ENCODE measurements around the gene LETM1.

Gene LETM1

DNA sequence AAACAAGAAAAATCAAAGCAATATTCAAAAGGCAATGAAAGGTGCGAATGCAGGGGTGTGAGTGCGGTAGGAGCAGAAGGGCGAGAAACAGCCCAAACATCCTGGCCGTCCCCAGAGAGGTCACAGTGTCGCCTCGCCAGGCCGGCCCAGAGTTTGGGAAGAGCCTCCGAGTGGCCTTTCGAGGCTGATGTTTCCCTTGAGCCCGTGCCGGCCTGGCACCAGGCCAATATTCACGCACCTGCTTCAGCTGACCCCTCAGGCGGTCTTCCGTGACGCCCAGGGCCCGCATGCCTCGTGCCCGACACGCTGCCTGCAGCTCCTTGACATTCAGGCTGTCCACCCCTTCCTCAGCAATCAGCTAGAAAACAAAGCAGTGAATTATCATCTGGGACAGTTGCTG, 30.6 kb downstream of the LETM1 start:
- no peaks in the 10 kb centered on the region for H3K27me3 ChIP-seq (ENCODE audit: insufficient read depth, low read length)
- H3K36me3 ChIP-seq (ENCODE audit: insufficient read depth, low read length): peaks cover 65% of the 10 kb centered on the region
- H2AFZ ChIP-seq (ENCODE audit: low read depth, low read length): no peak overlapping the region
- no peak overlapping the region for H3K4me3 ChIP-seq (ENCODE audit: low read length)
- peaks cover 7% of the 10 kb centered on the region for H3K9me3 ChIP-seq (ENCODE audit: low read length)
- no peaks in the 10 kb centered on the region for H3K4me1 ChIP-seq (ENCODE audit: insufficient read depth, low read length)

- no peaks in the 10 kb centered on the region for H3K27me3 ChIP-seq (ENCODE audit: insufficient read depth, low read length)
- no peaks in the 10 kb centered on the region for H3K4me1 ChIP-seq (ENCODE audit: insufficient read depth, low read length)
- peaks cover 4% of the 10 kb centered on the region for H3K9me3 ChIP-seq (ENCODE audit: low read length)
- peaks cover 64% of the 10 kb centered on the region for H3K36me3 ChIP-seq (ENCODE audit: insufficient read depth, low read length)
- no peak overlapping the region for H3K4me3 ChIP-seq (ENCODE audit: low read length)
- H2AFZ ChIP-seq (ENCODE audit: low read depth, low read length): no peak overlapping the region
Measured at GRCh38 chr4:1824746-1825145, 31.2 kb downstream of the LETM1 start.

DNA sequence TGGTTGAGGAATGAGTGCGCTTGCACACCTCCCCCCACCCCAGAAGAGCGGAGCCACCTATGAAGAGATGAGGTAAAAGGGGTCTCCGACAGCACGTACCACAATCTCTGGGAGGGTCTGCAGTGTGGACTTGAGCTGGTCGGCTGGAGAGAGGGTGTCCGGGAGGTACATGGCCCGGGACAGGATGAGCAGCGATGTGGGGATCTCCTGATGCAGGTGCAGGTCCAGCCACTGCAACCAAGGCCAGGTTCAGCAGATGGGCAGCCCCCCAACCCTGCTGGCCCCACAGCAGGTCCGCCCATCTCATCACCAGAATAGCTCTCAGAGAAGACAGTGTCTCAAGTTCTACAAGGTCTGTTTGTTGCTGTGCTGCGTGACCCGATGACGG, 32.4 kb downstream of the LETM1 start:
- H3K27me3 ChIP-seq (ENCODE audit: insufficient read depth, low read length): no peaks in the 10 kb centered on the region
- H3K9me3 ChIP-seq (ENCODE audit: low read length): no peaks in the 10 kb centered on the region
- no peak overlapping the region for H3K4me3 ChIP-seq (ENCODE audit: low read length)
- no peaks in the 10 kb centered on the region for H3K4me1 ChIP-seq (ENCODE audit: insufficient read depth, low read length)
- H3K36me3 ChIP-seq (ENCODE audit: insufficient read depth, low read length): peaks cover 71% of the 10 kb centered on the region
- no peak overlapping the region for H2AFZ ChIP-seq (ENCODE audit: low read depth, low read length)

- Histone ChIP-seq H2AFZ (ENCODE audit: low read depth, low read length) (no peak overlapping the region), H3K36me3 (ENCODE audit: insufficient read depth, low read length) (peaks cover 75% of the 10 kb centered on the region), H3K4me3 (ENCODE audit: low read length) (no peak overlapping the region), H3K4me1 (ENCODE audit: insufficient read depth, low read length) (no peaks in the 10 kb centered on the region), H3K27me3 (ENCODE audit: insufficient read depth, low read length) (no peaks in the 10 kb centered on the region), H3K9me3 (ENCODE audit: low read length) (no peaks in the 10 kb centered on the region)
Measured at GRCh38 chr4:1822568-1823544, 33.1 kb downstream of the LETM1 start.

DNA sequence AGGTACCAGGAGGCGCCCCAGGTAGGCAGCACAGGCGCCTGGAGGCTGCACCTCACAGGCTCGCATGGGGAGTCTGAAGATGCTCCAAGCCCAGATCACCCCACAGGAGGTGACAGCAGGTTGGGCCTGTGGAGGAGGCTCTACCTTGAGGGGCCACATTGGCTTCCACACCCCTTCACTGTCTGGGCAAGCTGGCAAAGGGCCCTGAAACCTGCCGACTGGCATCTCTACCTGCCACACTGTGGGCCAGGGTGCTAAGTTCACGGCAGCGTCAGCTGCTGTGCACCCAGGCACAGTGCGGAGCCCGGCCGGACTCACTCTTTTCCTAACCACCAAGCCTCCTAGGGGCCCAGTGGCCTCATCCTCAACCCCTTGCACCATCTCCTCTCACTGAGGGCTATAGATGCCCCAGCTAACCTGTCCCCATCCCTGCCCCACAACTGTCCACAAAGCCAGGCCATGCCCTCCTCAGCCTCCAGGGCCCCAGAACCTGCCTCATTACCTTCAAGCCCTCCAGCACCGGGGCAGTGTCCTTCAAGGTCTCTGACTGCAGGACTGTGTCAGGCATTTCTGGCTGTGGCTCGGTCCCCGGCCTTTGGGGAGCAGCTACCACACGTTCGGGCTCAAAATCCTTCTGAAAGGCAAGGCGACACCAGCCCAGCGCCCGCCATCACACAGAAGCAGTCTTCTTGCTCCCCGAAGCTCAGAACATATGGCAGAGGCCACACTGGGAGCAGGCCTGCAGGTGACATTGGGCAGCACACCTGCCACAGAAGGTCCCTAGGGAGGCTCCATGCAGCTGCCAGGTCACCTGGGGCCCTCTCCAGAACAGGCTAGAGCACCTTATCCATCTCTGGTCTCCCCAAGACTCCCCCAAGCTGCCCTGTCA, 34.0 kb downstream of the LETM1 start:
- Histone ChIP-seq H3K4me3 (ENCODE audit: low read length) (no peak overlapping the region), H3K4me1 (ENCODE audit: insufficient read depth, low read length) (no peaks in the 10 kb centered on the region), H3K9me3 (ENCODE audit: low read length) (no peaks in the 10 kb centered on the region), H3K36me3 (ENCODE audit: insufficient read depth, low read length) (peaks cover 82% of the 10 kb centered on the region), H2AFZ (ENCODE audit: low read depth, low read length) (no peak overlapping the region), H3K27me3 (ENCODE audit: insufficient read depth, low read length) (no peaks in the 10 kb centered on the region)

- H3K36me3 ChIP-seq (ENCODE audit: insufficient read depth, low read length): peaks cover 81% of the 10 kb centered on the region
- no peak overlapping the region for H2AFZ ChIP-seq (ENCODE audit: low read depth, low read length)
- H3K4me3 ChIP-seq (ENCODE audit: low read length): no peak overlapping the region
- H3K4me1 ChIP-seq (ENCODE audit: insufficient read depth, low read length): no peaks in the 10 kb centered on the region
- H3K27me3 ChIP-seq (ENCODE audit: insufficient read depth, low read length): no peaks in the 10 kb centered on the region
- H3K9me3 ChIP-seq (ENCODE audit: low read length): no peaks in the 10 kb centered on the region
Measured at GRCh38 chr4:1819816-1820215, 36.1 kb downstream of the LETM1 start.

DNA sequence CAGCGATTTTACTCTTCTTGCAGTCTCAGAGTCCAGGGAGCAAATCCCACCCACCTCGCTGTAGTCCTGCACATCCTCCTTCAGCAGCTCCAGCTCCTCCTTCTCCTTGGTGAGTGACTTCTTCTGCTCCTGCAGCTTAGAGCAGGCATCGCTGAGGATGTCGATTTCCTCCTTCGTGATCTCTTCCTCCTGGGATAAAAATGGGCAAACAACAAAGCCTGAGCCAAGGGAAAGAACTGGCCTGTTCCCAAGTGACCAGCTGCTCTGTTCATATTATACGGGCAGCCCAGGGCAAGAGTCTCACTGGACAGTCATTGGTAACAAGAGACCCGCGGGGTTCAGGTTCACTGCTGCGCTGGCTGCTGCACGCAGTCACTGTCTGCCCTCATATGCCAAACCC, 36.7 kb downstream of the LETM1 start:
- H3K27me3 ChIP-seq (ENCODE audit: insufficient read depth, low read length): no peaks in the 10 kb centered on the region
- no peaks in the 10 kb centered on the region for H3K9me3 ChIP-seq (ENCODE audit: low read length)
- no peaks in the 10 kb centered on the region for H3K4me1 ChIP-seq (ENCODE audit: insufficient read depth, low read length)
- peaks cover 81% of the 10 kb centered on the region for H3K36me3 ChIP-seq (ENCODE audit: insufficient read depth, low read length)
- H3K4me3 ChIP-seq (ENCODE audit: low read length): no peak overlapping the region
- no peak overlapping the region for H2AFZ ChIP-seq (ENCODE audit: low read depth, low read length)

DNA sequence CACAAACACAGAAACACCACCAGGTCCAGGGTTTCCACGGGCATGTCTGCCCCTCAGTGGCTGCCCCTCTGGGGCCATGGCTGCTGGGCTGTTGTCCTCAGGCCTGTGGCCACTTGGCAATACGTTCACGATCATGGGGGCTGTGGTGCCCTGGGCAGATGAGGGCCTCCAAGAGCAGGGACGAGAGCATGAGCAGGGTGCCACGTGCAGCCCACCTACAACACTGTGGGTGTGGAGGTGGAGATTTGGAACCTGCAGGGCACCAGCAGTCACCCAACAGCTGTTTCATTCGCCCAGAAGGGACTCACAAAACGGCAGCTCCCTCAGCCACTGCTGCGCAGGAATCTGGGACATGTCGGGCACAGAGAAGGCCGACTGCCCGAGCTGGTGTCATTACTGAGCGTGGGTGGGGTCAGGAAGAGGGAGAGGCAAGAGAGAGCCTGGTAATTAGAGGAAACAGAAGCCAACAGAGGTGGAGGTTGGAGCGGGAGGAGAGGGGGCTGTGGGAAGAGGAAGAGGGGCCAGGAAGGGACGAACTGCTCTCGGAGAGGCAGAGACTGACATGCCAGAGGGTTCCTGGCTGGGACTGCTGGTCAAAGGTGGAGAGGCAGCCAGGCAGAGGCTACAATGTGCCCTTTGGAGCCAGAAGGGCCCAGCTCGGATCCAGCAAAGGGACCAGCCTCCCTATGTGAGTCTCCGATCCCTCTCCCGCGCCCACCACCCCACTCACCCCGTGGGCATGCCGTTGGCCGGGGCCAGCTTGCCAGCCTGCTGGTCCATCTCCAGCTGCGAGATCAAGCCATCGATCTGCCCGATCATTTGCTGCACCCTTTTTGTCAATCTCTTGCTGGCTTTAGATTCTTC, 39.7 kb downstream of the LETM1 start:
- Histone ChIP-seq H3K9me3 (ENCODE audit: low read length) (no peaks in the 10 kb centered on the region), H3K27me3 (ENCODE audit: insufficient read depth, low read length) (no peaks in the 10 kb centered on the region), H3K4me1 (ENCODE audit: insufficient read depth, low read length) (no peaks in the 10 kb centered on the region), H3K4me3 (ENCODE audit: low read length) (no peak overlapping the region), H3K36me3 (ENCODE audit: insufficient read depth, low read length) (peaks cover 65% of the 10 kb centered on the region), H2AFZ (ENCODE audit: low read depth, low read length) (no peak overlapping the region)

DNA sequence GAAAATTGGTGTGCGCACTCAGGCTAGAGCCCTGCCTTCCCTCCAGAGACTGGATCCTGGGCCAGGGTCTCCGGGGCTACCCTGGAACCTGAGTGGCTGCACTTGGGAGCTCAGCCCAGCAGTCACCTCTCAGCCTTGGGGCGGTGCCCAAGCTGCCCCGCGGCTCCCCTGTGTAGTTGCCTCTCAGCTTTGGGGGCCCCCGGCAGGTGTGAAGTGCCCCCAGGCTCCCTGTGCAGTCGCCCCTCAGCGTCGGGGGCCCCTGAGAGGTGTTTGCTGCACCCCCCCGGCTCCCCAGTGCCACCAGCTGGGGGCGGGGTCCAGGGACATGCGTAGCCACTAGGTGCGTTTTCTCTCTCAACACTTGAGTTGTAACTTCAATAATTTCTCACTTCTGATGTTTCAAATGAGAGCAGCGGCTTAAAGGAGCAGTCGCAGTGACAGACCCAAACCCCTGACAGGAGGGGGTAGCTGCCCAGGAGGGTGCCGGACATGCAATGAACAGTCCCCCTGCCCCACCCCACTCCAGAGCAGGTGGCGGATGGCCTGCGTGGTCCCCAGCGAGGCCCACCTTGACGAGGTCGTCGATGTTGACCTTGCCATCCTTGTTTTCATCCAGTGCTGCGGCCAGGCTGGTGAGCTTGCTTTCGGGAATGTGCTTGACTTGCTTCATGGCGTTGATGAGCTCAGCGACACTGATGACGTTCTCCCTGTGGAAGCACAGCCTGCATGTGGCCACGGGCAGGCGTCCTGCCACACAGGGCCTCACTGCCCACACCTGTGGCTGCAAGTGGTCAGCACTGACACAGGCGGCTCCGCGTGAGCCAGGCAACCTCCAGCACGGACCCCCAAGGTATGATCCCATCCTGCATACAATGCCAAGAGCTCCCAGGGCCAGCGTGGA, 40.6 kb downstream of the LETM1 start:
- no peaks in the 10 kb centered on the region for H3K4me1 ChIP-seq (ENCODE audit: insufficient read depth, low read length)
- H3K4me3 ChIP-seq (ENCODE audit: low read length): no peak overlapping the region
- H3K9me3 ChIP-seq (ENCODE audit: low read length): no peaks in the 10 kb centered on the region
- peaks cover 65% of the 10 kb centered on the region for H3K36me3 ChIP-seq (ENCODE audit: insufficient read depth, low read length)
- H2AFZ ChIP-seq (ENCODE audit: low read depth, low read length): no peak overlapping the region
- no peaks in the 10 kb centered on the region for H3K27me3 ChIP-seq (ENCODE audit: insufficient read depth, low read length)

DNA sequence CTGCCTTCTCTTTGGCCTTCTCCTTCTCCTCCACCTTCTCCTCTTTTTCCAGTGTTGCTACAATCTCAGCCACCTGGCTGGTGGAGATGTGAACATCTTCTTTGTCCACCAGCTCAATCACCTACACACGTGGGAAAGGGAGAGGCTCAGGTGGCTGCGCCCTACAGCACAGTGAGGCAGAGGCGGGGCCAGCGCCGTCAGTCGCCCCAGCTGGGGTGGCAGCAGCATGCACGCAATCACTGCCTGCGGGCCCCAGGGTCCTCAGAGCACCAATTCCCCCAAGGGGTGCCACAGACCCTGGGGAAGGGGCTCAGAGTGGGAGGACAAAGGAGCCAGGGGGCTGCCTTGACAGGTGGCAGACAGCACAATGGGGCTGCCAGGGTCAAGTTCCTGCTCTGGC, 41.5 kb downstream of the LETM1 start:
- H3K36me3 ChIP-seq (ENCODE audit: insufficient read depth, low read length): peaks cover 57% of the 10 kb centered on the region
- H3K9me3 ChIP-seq (ENCODE audit: low read length): no peaks in the 10 kb centered on the region
- no peak overlapping the region for H2AFZ ChIP-seq (ENCODE audit: low read depth, low read length)
- peaks cover 2% of the 10 kb centered on the region for H3K4me1 ChIP-seq (ENCODE audit: insufficient read depth, low read length)
- no peaks in the 10 kb centered on the region for H3K27me3 ChIP-seq (ENCODE audit: insufficient read depth, low read length)
- no peak overlapping the region for H3K4me3 ChIP-seq (ENCODE audit: low read length)

DNA sequence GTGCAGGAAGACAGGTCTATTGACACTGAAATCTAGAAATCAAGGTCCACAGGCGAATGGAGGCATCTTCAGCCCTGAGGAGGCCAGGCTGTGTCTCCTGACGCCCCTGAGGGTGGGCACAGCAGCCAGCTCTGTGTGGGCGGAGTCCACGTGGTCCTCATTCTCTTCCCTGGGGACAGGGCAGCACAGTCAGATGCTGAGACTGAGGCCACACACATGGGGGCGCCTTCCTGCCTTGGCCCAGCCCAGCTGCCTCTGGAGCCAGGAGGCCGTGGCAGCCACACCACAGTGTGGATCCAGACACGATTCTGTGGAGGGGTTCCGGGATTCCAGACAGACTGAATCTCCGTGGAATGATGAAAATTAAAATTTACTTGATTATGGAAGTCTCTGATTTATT, 42.0 kb downstream of the LETM1 start:
- Histone ChIP-seq H2AFZ (ENCODE audit: low read depth, low read length) (no peak overlapping the region), H3K27me3 (ENCODE audit: insufficient read depth, low read length) (no peaks in the 10 kb centered on the region), H3K9me3 (ENCODE audit: low read length) (no peaks in the 10 kb centered on the region), H3K36me3 (ENCODE audit: insufficient read depth, low read length) (peaks cover 52% of the 10 kb centered on the region), H3K4me1 (ENCODE audit: insufficient read depth, low read length) (peaks cover 2% of the 10 kb centered on the region), H3K4me3 (ENCODE audit: low read length) (no peak overlapping the region)

DNA sequence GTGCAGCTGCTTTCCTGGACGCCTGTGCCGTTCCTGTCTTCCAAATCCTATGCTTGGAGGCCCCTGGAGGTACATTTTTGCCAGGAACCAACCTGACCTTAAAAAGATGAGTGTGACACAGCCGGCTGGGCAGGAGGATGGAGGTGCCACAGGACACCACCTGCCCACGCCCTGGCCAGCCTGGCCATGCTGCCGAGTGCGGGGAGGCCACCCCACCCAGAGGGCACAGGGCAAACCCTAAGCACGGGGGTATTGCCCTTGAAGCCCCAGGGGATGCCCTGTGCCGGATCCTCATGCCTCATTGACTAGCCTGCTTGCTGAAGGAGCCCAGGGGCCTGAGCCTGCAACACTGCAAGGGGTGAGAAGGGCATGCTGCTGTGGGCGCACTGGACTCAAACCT, 42.7 kb downstream of the LETM1 start:
- Histone ChIP-seq H3K4me1 (ENCODE audit: insufficient read depth, low read length) (peaks cover 2% of the 10 kb centered on the region), H3K36me3 (ENCODE audit: insufficient read depth, low read length) (peaks cover 51% of the 10 kb centered on the region), H3K27me3 (ENCODE audit: insufficient read depth, low read length) (no peaks in the 10 kb centered on the region), H3K9me3 (ENCODE audit: low read length) (no peaks in the 10 kb centered on the region), H2AFZ (ENCODE audit: low read depth, low read length) (no peak overlapping the region), H3K4me3 (ENCODE audit: low read length) (no peak overlapping the region)
